ENCODE data around the gene GOLGA8H.
"Not testable (repeated sequence)": the region's sequence is repeated elsewhere in the genome, so short reads cannot be mapped to it uniquely, and the experiment has no call there.

Gene GOLGA8H

GRCh38 chr15:30603796-30604195 lies at the start of gene GOLGA8H:
Gene GOLGA8H (plus strand): TSS chr15:30604028. CDS start chr15:30604126, 98 bp downstream.
- not testable (repeated sequence) for DNase-seq

DNA sequence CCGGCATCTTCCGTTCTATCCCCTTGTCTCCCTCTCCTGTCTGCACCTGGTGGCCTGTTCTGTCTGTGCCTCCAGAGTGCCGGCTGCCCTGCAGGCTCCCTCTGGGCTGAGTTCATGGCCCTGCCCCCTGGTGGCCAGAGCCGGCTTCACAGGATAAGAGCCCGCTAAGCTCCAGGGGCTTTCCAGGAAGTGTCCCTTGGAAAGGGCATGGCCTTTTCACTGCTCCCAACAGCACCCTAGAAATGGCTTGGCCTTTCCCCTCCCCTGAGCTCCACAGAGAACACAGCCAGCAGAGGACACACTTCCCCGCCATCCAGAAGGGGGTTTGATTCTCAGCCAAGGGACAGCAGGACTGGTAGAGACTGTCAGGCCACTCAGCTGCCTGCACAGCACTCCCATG lies 36.9 kb upstream of the GOLGA8H start:
- not testable (repeated sequence) for DNase-seq

DNA sequence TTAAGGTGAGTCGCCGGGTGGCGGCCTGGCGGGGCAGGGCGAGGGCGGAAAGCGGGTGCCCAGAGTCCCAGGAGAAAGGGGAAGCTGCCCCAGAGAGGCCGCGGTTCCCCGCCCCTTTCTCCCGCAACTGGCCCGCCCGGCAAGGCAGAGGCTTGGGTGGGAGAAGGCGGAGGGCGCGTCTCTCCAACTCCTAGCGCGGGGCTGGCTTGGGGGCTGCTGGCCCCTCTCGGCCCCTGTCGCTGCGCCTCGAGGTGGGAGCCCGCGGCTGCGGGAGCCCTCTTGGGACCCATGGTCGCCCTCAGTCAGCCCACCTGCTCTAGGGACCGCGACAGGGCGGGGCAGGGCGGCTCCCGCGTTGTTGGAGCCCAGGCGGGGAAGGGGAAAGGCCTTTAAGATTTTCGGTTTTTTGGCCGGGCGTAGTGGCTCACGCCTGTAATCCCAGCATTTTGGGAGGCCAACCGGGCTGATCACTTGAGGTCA lies 30.8 kb upstream of the GOLGA8H start:
- DNase-seq = not testable (repeated sequence)

GRCh38 chr15:30579394-30579970 lies 24.3 kb upstream of the GOLGA8H start:
- DNase-seq = not testable (repeated sequence)

- not testable (repeated sequence) for DNase-seq
These were observed 23.1 kb upstream of the GOLGA8H start for GRCh38 chr15:30580716-30581115.

DNA sequence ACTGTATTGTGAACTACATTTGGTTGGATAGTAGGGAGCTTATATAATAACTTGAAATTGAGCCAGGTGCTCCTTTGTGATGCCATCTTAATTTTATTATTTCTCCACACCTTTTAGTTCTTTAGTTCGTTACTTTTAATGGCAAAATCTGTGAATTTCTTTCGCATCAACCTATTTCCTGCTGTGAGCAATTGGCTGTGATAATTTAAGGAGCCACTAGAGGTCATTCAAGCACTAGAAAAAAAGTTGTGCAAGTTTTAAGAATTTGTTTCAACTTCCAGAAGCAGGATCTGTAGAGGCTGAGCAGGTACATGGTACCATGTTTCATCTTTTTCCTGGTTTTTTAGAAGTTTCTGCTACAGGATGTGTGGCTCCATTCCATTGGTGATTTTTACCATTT lies 4.9 kb upstream of the GOLGA8H start:
- DNase-seq = not testable (repeated sequence)

- DNase-seq = not testable (repeated sequence)
These were observed 8.4 kb downstream of the GOLGA8H start for GRCh38 chr15:30612271-30612670.

GRCh38 chr15:30621342-30621741 lies 17.5 kb downstream of the GOLGA8H start:
- not testable (repeated sequence) for DNase-seq

- not testable (repeated sequence) for DNase-seq
These were observed 21.8 kb downstream of the GOLGA8H start, which contains the start of gene ARHGAP11B for GRCh38 chr15:30625436-30626193. Gene ARHGAP11B (plus strand): TSS chr15:30626128.

DNA sequence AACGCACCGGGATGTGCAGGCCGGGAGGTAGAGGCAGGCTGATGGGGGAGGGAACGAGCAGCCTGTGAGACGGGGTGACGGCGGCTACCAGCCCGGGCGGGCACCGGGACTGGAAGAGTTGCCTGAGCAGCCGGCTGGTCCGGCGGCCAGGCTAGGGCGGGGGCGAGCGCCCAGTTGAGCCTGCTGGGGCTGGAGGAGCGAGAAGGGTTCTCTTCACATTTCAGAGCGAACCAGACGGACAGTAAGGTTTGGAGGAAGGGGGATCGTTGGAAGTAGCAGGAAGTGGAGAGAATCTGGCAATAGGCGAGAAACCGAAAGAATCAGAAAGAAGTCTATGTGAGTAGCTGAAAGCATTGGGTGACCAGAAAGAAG lies 22.4 kb downstream of the GOLGA8H start:
- not testable (repeated sequence) for DNase-seq

GRCh38 chr15:30626632-30627031 lies 22.8 kb downstream of the GOLGA8H start:
- not testable (repeated sequence) for DNase-seq

DNA sequence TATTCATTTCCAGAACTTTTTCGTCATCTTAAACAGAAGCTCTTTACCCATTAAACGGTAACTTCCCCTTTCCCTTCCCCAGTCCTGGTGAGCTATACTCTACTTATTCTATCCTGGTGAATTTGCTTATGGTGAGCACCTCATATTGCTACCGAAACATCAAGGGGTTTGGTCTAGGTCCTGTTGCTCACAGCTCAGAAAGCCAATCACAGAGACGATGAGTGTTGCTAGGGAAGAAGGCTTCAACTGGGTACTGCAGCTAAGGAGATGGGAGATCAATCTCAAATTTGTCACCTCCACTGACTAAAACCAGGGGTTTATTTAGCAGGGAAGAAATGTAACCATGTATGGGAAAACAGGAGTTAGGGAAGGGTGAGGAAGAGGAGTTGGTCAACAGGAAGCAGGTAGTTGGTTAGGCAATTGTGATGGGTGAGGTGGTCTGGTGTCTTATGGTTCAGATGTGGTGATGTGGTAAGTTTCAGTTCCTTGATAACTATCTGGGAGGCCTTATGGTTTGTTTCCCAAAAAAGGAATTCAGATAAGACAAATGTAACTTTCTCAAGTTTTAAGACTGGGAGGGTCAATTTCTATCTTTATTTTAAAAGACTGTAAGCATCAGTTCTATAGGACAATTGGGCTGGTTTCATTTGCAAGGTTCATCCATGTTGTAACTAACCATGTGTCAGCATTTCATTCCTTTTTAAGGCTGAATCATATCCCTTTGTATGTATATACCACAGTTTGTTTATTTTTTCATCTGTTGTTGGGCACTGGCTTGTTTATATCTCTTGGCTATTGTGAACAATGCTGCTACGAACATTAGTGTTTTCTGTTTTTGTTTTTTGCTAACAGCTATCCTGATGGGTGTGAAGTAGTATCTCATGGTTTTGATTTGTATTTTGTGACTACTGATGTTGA lies 46.4 kb downstream of the GOLGA8H start:
- no peak for DNase-seq

GRCh38 chr15:30661154-30661553 lies 57.3 kb downstream of the GOLGA8H start:
- not testable (repeated sequence) for DNase-seq
